HepG2 (cell line): ENCODE results near the gene ABHD15. TPM values are rescaled to one million over a fixed set of nuclear protein-coding genes. Genes with fewer than 3 reads are reported as not detected.

ENCODE experiments used
- DZIP1 ChIP-seq: sonication (generic); formaldehyde crosslinking; IDR thresholded peaks from 2 replicates; pipeline ENCODE4 v1.5.0; 2020; ENCODE audit warnings: mild to moderate bottlenecking, missing genetic modification reagents
- ETV5 ChIP-seq: IDR thresholded peaks from 2 replicates; pipeline ENCODE4 v1.6.1; 2018; ENCODE audit warnings: missing biosample characterization, missing genetic modification reagents, inconsistent platforms, borderline replicate concordance
- GABPB1 ChIP-seq: IDR thresholded peaks from 2 replicates; pipeline ENCODE4 v1.6.1; 2016; ENCODE audit warnings: mild to moderate bottlenecking, missing genetic modification reagents, moderate library complexity, missing compliant biosample characterization
- GZF1 ChIP-seq: sonication (generic); formaldehyde crosslinking; IDR thresholded peaks from 2 replicates; pipeline ENCODE4 v1.5.1; 2020; ENCODE audit warnings: mild to moderate bottlenecking, missing genetic modification reagents
- HMG20A ChIP-seq: IDR thresholded peaks from 2 replicates; pipeline ENCODE4 v1.6.1; 2016; ENCODE audit warnings: borderline replicate concordance
- KAT7 ChIP-seq: IDR thresholded peaks from 2 replicates; pipeline ENCODE4 v1.6.1; 2018; ENCODE audit warnings: borderline replicate concordance, missing compliant biosample characterization
- KLF15 ChIP-seq: sonication (generic); formaldehyde crosslinking; IDR thresholded peaks from 2 replicates; pipeline ENCODE4 v1.8.1; 2023; ENCODE audit warnings: borderline replicate concordance, mild to moderate bottlenecking, inconsistent platforms, missing genetic modification reagents, mixed read lengths
- MTA3 ChIP-seq: sonication (generic); formaldehyde crosslinking; IDR thresholded peaks from 2 replicates; pipeline ENCODE4 v1.4.0; 2020; ENCODE audit warnings: missing genetic modification reagents
- POLR2AphosphoS5 ChIP-seq: IDR thresholded peaks from 2 replicates; pipeline ENCODE4 v1.6.1; 2012; ENCODE audit warnings: low read depth, low read length
- YEATS2 ChIP-seq: sonication (generic); formaldehyde crosslinking; IDR thresholded peaks from 2 replicates; pipeline ENCODE4 v1.4.0; 2020; ENCODE audit warnings: missing genetic modification reagents, borderline replicate concordance
- ZBTB8A ChIP-seq: sonication (generic); formaldehyde crosslinking; IDR thresholded peaks from 2 replicates; pipeline ENCODE4 v1.4.0; 2020; ENCODE audit warnings: mild to moderate bottlenecking, low read depth, missing genetic modification reagents, borderline replicate concordance
- ZNF256 ChIP-seq: sonication (generic); formaldehyde crosslinking; conservative IDR thresholded peaks from 2 replicates; pipeline ENCODE4 v1.4.0; 2020; ENCODE audit warnings: missing genetic modification reagents
- ZNF331 ChIP-seq: sonication (generic); formaldehyde crosslinking; IDR thresholded peaks from 2 replicates; pipeline ENCODE4 v1.4.0; 2020; ENCODE audit warnings: missing genetic modification reagents
- ZNF512B ChIP-seq: sonication (generic); formaldehyde crosslinking; IDR thresholded peaks from 2 replicates; pipeline ENCODE4 v1.5.1; 2020; ENCODE audit warnings: missing genetic modification reagents, mild to moderate bottlenecking, borderline replicate concordance
- ZNF646 ChIP-seq: sonication (generic); formaldehyde crosslinking; IDR thresholded peaks from 2 replicates; pipeline ENCODE4 v1.9.0; 2021; ENCODE audit warnings: mild to moderate bottlenecking, missing genetic modification reagents
- ZNF768 ChIP-seq: sonication (generic); formaldehyde crosslinking; IDR thresholded peaks from 2 replicates; pipeline ENCODE4 v1.4.0; 2020; ENCODE audit warnings: missing genetic modification reagents
- polyA plus RNA-seq, 8 experiments: library from polyadenylated mRNA; depleted of rRNA in 3 of 8; stranded (reverse) in 7 of 8; unstranded in 1 of 8; fragments of >200 nt; fragmentation: Illumina TruSeq in 4 of 8; extraction: Trizol in 4 of 8; gene quantifications; 2 replicates each; pipeline versions ENCODE4 v1.2.1 to v1.2.3, GENCODE V29; 2011 to 2016; ENCODE audit warnings: low read depth in 4 of 8, missing spikeins in 1 of 8, mixed read lengths in 1 of 8; ENCODE audit not compliant: insufficient read depth in 1 of 8
- total RNA-seq, 5 experiments: library from RNA; depleted of rRNA; stranded (reverse); fragments of >200 nt; fragmentation: Illumina TruSeq; extraction: Trizol; gene quantifications; 2 replicates each; pipeline ENCODE4 v1.2.3, GENCODE V29; 2016; ENCODE audit warnings: low read depth in 1 of 5
- TF ChIP-seq, protein P1 (sequence below): sonication (generic); formaldehyde crosslinking; IDR thresholded peaks from 2 replicates; pipeline ENCODE4 v1.5.1; 2020; ENCODE audit warnings: missing genetic modification reagents, mild to moderate bottlenecking, borderline replicate concordance

Gene ABHD15
- total and polyA plus RNA-seq, 2 of the 13 experiments (the other 11 are each of a cell fraction or from before 2014, with no cell fraction given) = 2.4 to 7.7 TPM

- TF ChIP-seq DZIP1 (CRISPR knock-in tag) (no peak), ZNF256 (CRISPR knock-in tag) (no peak), ETV5 (no peak; the same call in 1 of the 2 replicates), KLF15 (CRISPR knock-in tag) (no peak), ZBTB8A (CRISPR knock-in tag) (no peak), GZF1 (CRISPR knock-in tag) (no peak), YEATS2 (CRISPR knock-in tag) (peak; percentile 30; the same call in 1 of the 2 replicates), KAT7 (CRISPR knock-in tag) (no peak), ZNF768 (CRISPR knock-in tag) (no peak), HMG20A (CRISPR knock-in tag) (peak; percentile 60; the same call in 1 of the 2 replicates), ZNF512B (CRISPR knock-in tag) (no peak), GABPB1 (CRISPR knock-in tag) (no peak; the same call in 1 of the 2 replicates), MTA3 (CRISPR knock-in tag) (no peak), ZNF331 (CRISPR knock-in tag) (peak; percentile 56; the same call in 1 of the 2 replicates), ZNF646 (CRISPR knock-in tag) (no peak), POLR2AphosphoS5 (no peak)
- TF ChIP-seq, protein P1, sequence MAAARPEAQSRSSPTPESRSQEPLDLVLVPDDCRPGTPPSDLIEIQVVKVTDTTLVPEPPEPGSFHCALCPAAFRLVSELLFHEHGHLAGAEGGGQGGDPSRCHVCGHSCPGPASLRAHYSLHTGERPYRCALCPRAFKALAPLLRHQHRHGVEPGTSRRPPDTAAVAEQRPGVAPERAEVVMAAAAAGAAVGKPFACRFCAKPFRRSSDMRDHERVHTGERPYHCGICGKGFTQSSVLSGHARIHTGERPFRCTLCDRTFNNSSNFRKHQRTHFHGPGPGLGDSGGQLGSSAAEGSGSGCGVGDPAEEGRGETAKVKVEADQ (CRISPR knock-in tag) = no peak
Observed at GRCh38 chr17:29555840-29556239, 11.0 kb downstream of the ABHD15 start (continued).
